Upper lobe of right lung (tissue), 1 donor: Measurements from ENCODE around the gene DCTD. TPM values are rescaled to one million over a fixed set of nuclear protein-coding genes. Genes with fewer than 3 reads are reported as not detected.

Experiments used
- ATAC-seq: fragments of 200-7000 bp; cut with Tn5 transposase; one replicate; pipeline ENCODE4 v1.9.1; 2020; ENCODE audit warnings: mild to moderate bottlenecking, moderate library complexity
- DNase-seq: peaks from one replicate; pipeline ENCODE4 v3.0.0-alpha.2; 2020
- H3K27ac ChIP-seq: fragments of 200-600 bp; one replicate; pipeline ENCODE4 v1.8.0; 2022
- H3K27me3 ChIP-seq: fragments of 200-600 bp; one replicate; pipeline ENCODE4 v1.8.0; 2022; ENCODE audit warnings: mild to moderate bottlenecking
- H3K36me3 ChIP-seq: fragments of 200-600 bp; one replicate; pipeline ENCODE4 v1.8.0; 2022
- H3K4me1 ChIP-seq: fragments of 200-600 bp; one replicate; pipeline ENCODE4 v1.8.0; 2022
- H3K4me3 ChIP-seq: fragments of 200-600 bp; one replicate; pipeline ENCODE4 v1.8.0; 2022; ENCODE audit warnings: mild to moderate bottlenecking
- H3K9me3 ChIP-seq: fragments of 200-600 bp; one replicate; pipeline ENCODE4 v1.8.0; 2022
- intact Hi-C: fragments of 100-400 bp; cut with DNase I; formaldehyde crosslinking; loops from one replicate; pipeline ENCODE4 v1.11.0; 2022
- total RNA-seq: library from RNA; stranded (reverse); fragmentation: NEBNext Ultra II Directional; extraction: Animal tissue kit (Norgen Biotek cat#: 25700); gene quantifications from one replicate; pipeline ENCODE4 v1.2.1, GENCODE V29; 2021
- TF ChIP-seq, protein P1 (sequence below): fragments of 200-600 bp; IDR thresholded peaks from one replicate; pipeline ENCODE4 v1.8.0; 2022; ENCODE audit warnings: antibody characterized with exemption
- donor health status: DM: no; HTN: yes; CAD: no; lungs with severe emphysema.

The DCTD gene
- total RNA-seq, 1 donor from 2014 or later = 88.6 TPM

GRCh38 chr4:182884040-182884439 lies 33.1 kb downstream of the DCTD start:
- H3K4me1 ChIP-seq = no peaks in the 10 kb centered on the region
- no peaks in the 10 kb centered on the region for H3K9me3 ChIP-seq
- DNase-seq = no peak
- no peak overlapping the region for H3K27ac ChIP-seq
- H3K27me3 ChIP-seq = no peaks in the 10 kb centered on the region
- TF ChIP-seq, protein P1, sequence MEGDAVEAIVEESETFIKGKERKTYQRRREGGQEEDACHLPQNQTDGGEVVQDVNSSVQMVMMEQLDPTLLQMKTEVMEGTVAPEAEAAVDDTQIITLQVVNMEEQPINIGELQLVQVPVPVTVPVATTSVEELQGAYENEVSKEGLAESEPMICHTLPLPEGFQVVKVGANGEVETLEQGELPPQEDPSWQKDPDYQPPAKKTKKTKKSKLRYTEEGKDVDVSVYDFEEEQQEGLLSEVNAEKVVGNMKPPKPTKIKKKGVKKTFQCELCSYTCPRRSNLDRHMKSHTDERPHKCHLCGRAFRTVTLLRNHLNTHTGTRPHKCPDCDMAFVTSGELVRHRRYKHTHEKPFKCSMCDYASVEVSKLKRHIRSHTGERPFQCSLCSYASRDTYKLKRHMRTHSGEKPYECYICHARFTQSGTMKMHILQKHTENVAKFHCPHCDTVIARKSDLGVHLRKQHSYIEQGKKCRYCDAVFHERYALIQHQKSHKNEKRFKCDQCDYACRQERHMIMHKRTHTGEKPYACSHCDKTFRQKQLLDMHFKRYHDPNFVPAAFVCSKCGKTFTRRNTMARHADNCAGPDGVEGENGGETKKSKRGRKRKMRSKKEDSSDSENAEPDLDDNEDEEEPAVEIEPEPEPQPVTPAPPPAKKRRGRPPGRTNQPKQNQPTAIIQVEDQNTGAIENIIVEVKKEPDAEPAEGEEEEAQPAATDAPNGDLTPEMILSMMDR = no peak
- H3K4me3 ChIP-seq = no peak overlapping the region
- no peak for ATAC-seq
- H3K36me3 ChIP-seq = peaks cover 22% of the 10 kb centered on the region
- intact Hi-C loops = no loop called here

DNA sequence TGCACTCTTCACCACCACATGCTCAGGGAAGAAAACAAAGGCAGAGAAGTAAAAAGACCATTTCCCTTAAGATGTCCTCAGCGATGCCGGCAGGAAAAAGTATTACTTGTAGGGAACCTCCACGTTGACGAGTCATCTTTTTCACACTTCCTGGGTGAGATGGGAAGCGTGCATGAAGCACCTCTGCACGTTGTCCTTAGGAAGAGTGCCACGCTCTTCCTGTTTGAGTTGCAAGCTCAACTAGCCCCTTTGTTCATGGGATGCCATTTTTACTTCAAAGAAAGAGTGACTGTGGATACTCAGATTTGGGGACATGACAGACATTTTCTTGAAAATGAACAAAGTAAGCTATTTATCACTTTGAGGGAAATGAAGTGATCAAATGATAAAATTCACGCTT lies 33.8 kb downstream of the DCTD start:
- intact Hi-C loops = no loop called here
- Histone ChIP-seq H3K36me3 (peaks cover 15% of the 10 kb centered on the region), H3K4me3 (no peak overlapping the region), H3K27me3 (no peaks in the 10 kb centered on the region), H3K4me1 (no peaks in the 10 kb centered on the region), H3K27ac (no peak overlapping the region), H3K9me3 (no peaks in the 10 kb centered on the region)
- TF ChIP-seq, protein P1 = no peak
- ATAC-seq (no peak), DNase-seq (no peak)

GRCh38 chr4:182881914-182882313 lies 35.3 kb downstream of the DCTD start:
- Histone ChIP-seq H3K9me3 (no peaks in the 10 kb centered on the region), H3K27ac (no peak overlapping the region), H3K4me3 (no peak overlapping the region), H3K4me1 (no peaks in the 10 kb centered on the region), H3K36me3 (peaks cover 9% of the 10 kb centered on the region), H3K27me3 (no peaks in the 10 kb centered on the region)
- TF ChIP-seq, protein P1 = no peak
- ATAC-seq (no peak), DNase-seq (no peak)
- intact Hi-C loops = no loop called here

- DNase-seq (no peak), ATAC-seq (no peak)
- Histone ChIP-seq H3K9me3 (no peaks in the 10 kb centered on the region), H3K27me3 (no peaks in the 10 kb centered on the region), H3K36me3 (no peaks in the 10 kb centered on the region), H3K4me3 (no peak overlapping the region), H3K27ac (no peak overlapping the region), H3K4me1 (no peaks in the 10 kb centered on the region)
- intact Hi-C loops = no loop called here
- TF ChIP-seq, protein P1 = no peak
Observed at GRCh38 chr4:182880387-182881356, 36.5 kb downstream of the DCTD start.

GRCh38 chr4:182879913-182880312 lies 37.3 kb downstream of the DCTD start:
- DNase-seq (no peak), ATAC-seq (no peak)
- Histone ChIP-seq H3K36me3 (no peaks in the 10 kb centered on the region), H3K9me3 (no peaks in the 10 kb centered on the region), H3K4me1 (no peaks in the 10 kb centered on the region), H3K4me3 (no peak overlapping the region), H3K27me3 (no peaks in the 10 kb centered on the region), H3K27ac (no peak overlapping the region)
- intact Hi-C loops = no loop called here
- TF ChIP-seq, protein P1 = no peak
